GM19328 (cell line): ENCODE measurements around the gene KCTD17.

Source experiments
- ATAC-seq: cut with Tn5 transposase; IDR thresholded peaks from one replicate; pipeline ENCODE4 v1.9.1; 2021; ENCODE audit warnings: mild to moderate bottlenecking, moderate library complexity; ENCODE audit not compliant: unreplicated experiment

The KCTD17 gene

GRCh38 chr22:37020192-37020479 lies 31.4 kb upstream of the KCTD17 start:
- ATAC-seq, result no peak

- no peak for ATAC-seq
These were observed 30.5 kb upstream of the KCTD17 start for GRCh38 chr22:37021041-37021440.

DNA sequence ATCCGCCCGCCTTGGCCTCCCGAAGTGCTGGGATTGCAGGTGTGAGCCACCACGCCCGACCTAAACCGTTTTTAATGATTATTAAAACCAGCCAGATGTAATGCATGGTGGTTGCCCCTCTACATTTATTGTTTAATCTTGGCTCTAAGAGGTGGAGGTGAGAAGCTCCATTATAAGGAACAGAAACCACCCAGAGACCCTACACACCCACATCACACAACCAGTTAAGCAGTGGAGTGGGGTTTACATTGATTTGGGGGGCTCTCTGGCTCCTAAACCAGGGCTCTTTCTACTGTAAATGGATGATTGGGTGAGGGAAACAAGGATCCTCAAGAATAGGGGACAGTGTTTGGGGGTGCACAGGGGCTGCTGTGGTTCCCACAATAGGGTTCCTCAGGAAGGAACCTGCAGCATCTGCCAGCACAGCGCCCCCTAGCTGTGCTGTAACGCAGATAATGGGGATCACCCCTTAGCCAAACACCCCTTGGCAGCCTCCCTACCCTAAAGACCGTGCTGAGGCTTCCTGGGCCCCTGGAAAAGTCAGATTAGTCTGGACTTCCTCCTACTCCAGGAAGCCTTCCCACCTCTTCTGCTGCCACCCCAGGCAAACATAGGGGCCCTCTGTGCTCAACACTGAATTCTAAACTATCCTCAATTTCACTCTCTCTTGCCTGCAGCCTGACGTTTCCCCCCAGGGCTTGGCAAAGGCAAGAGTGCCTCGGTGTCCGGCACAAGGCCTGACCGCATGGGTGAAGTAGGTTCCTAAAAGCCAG lies 29.6 kb upstream of the KCTD17 start:
- ATAC-seq, result no peak

- ATAC-seq, result no peak
These were observed 28.8 kb upstream of the KCTD17 start for GRCh38 chr22:37022483-37023337.

DNA sequence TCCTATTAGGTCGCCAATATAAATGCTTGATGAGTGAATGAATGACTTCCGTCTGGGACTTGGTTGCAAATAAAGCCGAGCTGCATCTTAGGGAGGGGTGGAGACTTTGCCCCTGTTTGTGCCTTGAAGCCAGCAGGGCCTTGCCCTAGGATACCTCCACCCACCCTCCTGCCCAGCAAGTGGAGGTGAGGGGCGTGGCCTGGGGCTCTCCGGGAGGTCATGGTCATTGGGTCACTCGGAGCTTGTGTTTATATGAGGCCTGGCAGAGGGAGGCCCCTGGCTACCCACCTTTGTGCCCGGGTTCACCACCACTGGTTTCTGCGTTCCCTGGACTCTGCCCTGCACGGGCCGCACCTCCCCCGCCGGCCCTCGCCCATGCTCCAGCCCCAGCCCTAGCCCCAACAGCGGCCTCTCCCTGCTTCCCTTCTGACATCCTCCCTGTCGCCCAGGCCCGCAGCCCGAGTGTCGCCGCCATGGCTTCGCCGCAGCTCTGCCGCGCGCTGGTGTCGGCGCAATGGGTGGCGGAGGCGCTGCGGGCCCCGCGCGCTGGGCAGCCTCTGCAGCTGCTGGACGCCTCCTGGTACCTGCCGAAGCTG lies 27.7 kb upstream of the KCTD17 start:
- no peak for ATAC-seq

GRCh38 chr22:37024339-37025157 lies 27.0 kb upstream of the KCTD17 start:
- ATAC-seq, result no peak

DNA sequence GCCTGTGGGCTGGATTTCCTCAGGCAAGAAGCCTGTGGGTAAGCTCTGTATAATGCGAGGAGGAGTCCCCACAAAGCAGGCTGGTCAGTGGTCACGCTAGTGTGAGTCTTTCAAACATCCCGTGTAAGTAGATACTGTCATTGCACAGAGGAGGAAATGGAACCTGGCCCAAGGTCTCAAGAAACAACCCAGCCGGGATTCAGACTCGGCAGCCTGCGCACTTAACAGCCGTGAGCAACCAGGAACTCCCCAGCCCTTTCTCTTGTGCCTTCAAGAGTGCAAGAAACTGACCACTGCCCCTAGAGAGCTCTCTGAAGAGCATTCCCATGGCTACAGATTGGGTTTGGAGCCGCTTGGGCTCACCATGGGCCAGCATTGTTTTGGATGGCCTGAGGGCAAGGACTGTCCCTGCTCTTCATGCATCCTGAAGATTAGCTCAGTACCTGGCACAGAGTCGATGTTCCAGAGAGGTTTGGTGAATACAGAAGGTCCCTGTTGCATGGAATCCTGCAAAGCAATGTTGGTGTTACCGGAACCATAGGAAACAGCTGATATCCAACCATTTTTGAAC lies 26.0 kb upstream of the KCTD17 start:
- no peak for ATAC-seq

- no peak for ATAC-seq
These were observed 25.2 kb upstream of the KCTD17 start for GRCh38 chr22:37026325-37026724.

GRCh38 chr22:37027556-37027955 lies 24.0 kb upstream of the KCTD17 start:
- ATAC-seq, result no peak

DNA sequence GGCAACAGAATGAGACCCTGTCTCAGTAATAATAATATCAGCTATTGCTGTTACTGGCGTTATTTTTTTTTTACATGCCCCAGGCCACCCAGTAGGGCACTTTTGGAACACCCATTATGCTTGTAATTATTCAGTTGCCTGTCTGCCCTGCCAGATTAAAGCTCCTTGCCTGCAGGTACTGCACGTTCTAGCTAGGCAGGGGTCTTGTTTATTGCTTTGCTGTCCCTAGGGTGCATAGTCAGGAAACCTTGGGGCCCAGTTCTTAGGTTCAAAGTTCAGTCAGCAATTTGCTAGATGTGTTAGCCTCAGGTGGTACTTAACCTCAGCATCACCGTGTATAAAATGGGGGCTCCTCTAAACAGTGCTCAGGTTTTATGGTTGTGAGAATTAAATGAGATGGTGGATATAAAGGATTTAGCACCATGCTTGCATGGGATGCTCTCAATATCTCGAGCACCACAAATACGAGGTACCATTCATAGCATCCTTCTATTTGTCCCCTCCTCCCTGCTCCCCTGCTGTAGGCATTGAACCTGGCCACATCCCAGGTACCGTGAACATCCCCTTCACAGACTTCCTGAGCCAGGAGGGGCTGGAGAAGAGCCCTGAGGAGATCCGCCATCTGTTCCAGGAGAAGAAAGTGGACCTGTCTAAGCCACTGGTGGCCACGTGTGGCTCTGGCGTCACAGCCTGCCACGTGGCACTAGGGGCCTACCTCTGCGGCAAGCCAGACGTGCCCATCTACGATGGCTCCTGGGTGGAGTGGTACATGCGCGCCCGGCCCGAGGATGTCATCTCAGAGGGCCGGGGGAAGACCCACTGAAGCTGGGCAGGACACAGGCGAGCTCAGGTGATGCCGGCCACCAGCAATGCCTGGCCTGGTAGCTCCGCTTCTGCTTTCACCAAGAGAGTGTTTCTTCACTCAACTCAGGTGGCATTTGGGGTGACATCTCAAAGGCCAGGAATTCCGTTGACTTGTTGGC lies 22.6 kb upstream of the KCTD17 start:
- ATAC-seq, result no peak

- no peak for ATAC-seq
These were observed 20.8 kb upstream of the KCTD17 start for GRCh38 chr22:37030560-37031281.

DNA sequence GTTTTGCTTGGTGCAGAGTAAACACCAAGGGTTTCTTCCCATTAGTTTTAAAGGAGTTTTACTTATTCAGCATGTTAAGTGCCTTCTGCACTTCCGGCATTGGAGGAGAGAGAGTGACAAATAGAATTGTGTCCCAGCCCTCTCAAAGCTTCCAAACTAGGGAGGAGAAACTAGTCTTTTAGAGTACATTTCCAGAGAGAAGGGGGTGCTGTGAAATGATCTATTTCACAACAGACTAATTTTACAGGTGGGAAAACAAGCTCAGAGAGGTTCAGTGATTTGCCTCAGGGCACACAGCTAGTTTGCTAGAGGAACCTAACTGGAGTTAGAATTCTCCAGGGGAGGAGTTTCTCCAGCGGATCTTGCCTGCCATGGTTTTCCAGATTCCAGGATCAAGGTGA lies 19.4 kb upstream of the KCTD17 start:
- ATAC-seq, result no peak

GRCh38 chr22:37032535-37033460 lies 18.7 kb upstream of the KCTD17 start:
- ATAC-seq, result no peak

DNA sequence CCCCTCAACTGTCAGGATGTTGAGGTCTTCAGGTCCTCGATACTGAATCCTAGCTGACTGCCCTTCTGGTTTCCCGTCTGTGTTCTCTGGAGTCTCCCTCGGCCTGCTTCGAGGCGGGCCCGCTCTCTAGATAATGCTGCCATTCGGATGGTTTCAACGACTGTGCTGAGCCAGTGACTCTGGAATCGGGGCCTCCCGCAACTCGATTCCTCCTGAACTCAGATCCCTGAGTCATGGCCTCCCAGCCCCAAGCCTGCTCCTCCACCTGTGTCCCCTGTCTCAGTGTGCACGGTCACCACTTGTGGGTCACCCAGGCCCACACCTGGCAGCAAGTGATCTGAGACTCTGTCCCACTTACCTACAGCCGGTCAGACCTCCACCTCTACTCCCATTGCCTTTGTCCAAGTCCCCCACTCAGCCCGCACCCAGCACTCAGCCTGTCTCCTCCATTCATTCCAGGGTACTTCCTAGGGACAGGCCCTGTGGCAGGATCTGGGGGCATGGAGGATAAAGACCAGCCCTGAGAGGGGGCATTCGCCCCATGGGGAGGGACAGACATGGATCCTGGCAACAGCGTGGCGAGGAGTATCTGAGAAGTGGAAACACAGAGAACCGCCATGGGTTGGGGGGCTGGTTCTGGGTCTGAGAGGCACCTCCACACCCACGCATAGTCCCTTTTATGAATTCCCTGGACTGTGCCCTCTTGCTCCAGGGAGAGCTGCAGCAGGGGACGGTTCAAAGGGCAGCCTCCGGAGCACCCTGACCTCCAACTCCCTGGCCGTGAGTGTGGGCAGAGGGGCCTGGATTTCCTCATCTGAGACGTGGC lies 17.7 kb upstream of the KCTD17 start:
- no peak for ATAC-seq

- ATAC-seq, result no peak
These were observed 14.7 kb upstream of the KCTD17 start for GRCh38 chr22:37036655-37037377.

GRCh38 chr22:37037669-37038068 lies 13.9 kb upstream of the KCTD17 start:
- no peak for ATAC-seq
